Cardiac fibroblast (primary cell): ENCODE data around the gene OXNAD1.

Experiments used
- DNase-seq, 2 donors: peaks; one replicate each; pipeline versions ENCODE4 v3.0.0 to v3.0.0-alpha.2; 2010; ENCODE audit warnings: low read depth in 2 of 2
- H3K4me3 ChIP-seq, 2 donors: replicated peaks in 1 of 2; 1 replicate in 1 of 2; 2 replicates in 1 of 2; pipeline ENCODE4 v1.5.1; 2011; ENCODE audit warnings: low read depth in 2 of 2, low read length in 2 of 2, mild to moderate bottlenecking in 2 of 2, moderate library complexity in 1 of 2
- CTCF ChIP-seq: IDR thresholded peaks from one replicate; pipeline ENCODE4 v1.5.1; 2011; ENCODE audit warnings: low read depth, mild to moderate bottlenecking, low read length, inconsistent platforms

Gene OXNAD1

GRCh38 chr3:16300307-16300706, 35.3 kb downstream of the OXNAD1 start:
- DNase-seq: no peak
- H3K4me3 ChIP-seq: no peak overlapping the region

GRCh38 chr3:16300881-16301359, 35.9 kb downstream of the OXNAD1 start:
- no peak overlapping the region for H3K4me3 ChIP-seq
- DNase-seq: no peak
- TF ChIP-seq CTCF: no peak

More at GRCh38 chr3:16300307-16300706, 35.3 kb downstream of the OXNAD1 start:
- no peak for TF ChIP-seq CTCF

- DNase-seq: no peak
- no peak for TF ChIP-seq CTCF
- no peak overlapping the region for H3K4me3 ChIP-seq
These were observed 36.5 kb downstream of the OXNAD1 start for GRCh38 chr3:16301507-16301906.

- no peak for DNase-seq
- no peak for TF ChIP-seq CTCF
- H3K4me3 ChIP-seq: no peak overlapping the region
These were observed 37.1 kb downstream of the OXNAD1 start for GRCh38 chr3:16302082-16302631.

GRCh38 chr3:16303037-16303575, 38.1 kb downstream of the OXNAD1 start:
- no peak for DNase-seq
- H3K4me3 ChIP-seq: no peak overlapping the region
- TF ChIP-seq CTCF: no peak

- TF ChIP-seq CTCF: no peak
- H3K4me3 ChIP-seq: no peak overlapping the region
- DNase-seq: no peak
These were observed 39.3 kb downstream of the OXNAD1 start for GRCh38 chr3:16304061-16305010.
